Right lobe of liver (tissue), 4 donors: ENCODE measurements around the gene ADGRG6.

Experiments used
- POLR2A ChIP-seq: fragments of 450-650 bp; IDR thresholded peaks from one replicate; pipeline ENCODE4 v1.6.1; 2017; ENCODE audit warnings: antibody characterized with exemption, mild to moderate bottlenecking
- TF ChIP-seq, protein P1 (sequence below), 4 donors: fragments of 200-600 bp in 3 of 4; fragments of 450-650 bp in 1 of 4; IDR thresholded peaks; one replicate each; pipeline versions ENCODE4 v1.5.1 to v1.8.0; 2016 to 2022; ENCODE audit warnings: antibody characterized with exemption in 4 of 4, mild to moderate bottlenecking in 2 of 4
- donor health status: DM: no; HTN: no; CAD: no.
- donor health status: DM: no; HTN: no; CAD: no.
- donor health status: DM: no; HTN: yes; CAD: no.

- TF ChIP-seq, protein P1, sequence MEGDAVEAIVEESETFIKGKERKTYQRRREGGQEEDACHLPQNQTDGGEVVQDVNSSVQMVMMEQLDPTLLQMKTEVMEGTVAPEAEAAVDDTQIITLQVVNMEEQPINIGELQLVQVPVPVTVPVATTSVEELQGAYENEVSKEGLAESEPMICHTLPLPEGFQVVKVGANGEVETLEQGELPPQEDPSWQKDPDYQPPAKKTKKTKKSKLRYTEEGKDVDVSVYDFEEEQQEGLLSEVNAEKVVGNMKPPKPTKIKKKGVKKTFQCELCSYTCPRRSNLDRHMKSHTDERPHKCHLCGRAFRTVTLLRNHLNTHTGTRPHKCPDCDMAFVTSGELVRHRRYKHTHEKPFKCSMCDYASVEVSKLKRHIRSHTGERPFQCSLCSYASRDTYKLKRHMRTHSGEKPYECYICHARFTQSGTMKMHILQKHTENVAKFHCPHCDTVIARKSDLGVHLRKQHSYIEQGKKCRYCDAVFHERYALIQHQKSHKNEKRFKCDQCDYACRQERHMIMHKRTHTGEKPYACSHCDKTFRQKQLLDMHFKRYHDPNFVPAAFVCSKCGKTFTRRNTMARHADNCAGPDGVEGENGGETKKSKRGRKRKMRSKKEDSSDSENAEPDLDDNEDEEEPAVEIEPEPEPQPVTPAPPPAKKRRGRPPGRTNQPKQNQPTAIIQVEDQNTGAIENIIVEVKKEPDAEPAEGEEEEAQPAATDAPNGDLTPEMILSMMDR (IDR thresholded peaks at IDR 0.05), result no peak
- TF ChIP-seq POLR2A, result no peak
Observed at GRCh38 chr6:142443532-142443931, 141.7 kb downstream of the ADGRG6 start.
